Heart left ventricle (tissue), 13 donors: ENCODE data around the gene SAPCD1.

Experiments used
- POLR2A ChIP-seq, 2 donors: fragments of 450-650 bp; IDR thresholded peaks; one replicate each; pipeline ENCODE4 v1.6.1; 2017; ENCODE audit warnings: antibody characterized with exemption in 2 of 2, mild to moderate bottlenecking in 2 of 2, moderate library complexity in 2 of 2
- TF ChIP-seq, protein P1 (sequence below), 12 donors: fragments of 200-600 bp; sonication (generic) in 4 of 12; IDR thresholded peaks; one replicate each; pipeline versions ENCODE4 v1.5.0 to v1.8.0; 2018 to 2022; ENCODE audit warnings: antibody characterized with exemption in 12 of 12, mild to moderate bottlenecking in 5 of 12
- donor health status: ischemic (EF 13 %, LVEDD 7.1; RV severe dilation, severe dysfunction).
- donor health status: DM: no; HTN: yes; CAD: no.
- donor health status: DM: no; HTN: no; CAD: no.
- donor health status: ischemic (EF 25% LVEDD 6.9; RV normal size, moderate dysfunction).
- donor health status: ischemic (EF 25% LVEDD 5.7; RV mildly dilated, moderate dysfunction).
- donor health status: ischemic (EF 35%, LVEDD 5.7; RV mildly dilated, moderate dysfunction).
- donor health status: nonischemic (EF 11% LVEDD 7.7; RV severe dilation, severe dysfunction).
- donor health status: DM: yes; HTN: yes; CAD: no.
- donor health status: PGD.
- donor health status: ischemic (EF 29% LVEDD 5.4; RV normal size, mild dysfunction).
- donor health status: nonischemic (EF 23%, LVEDD 6.1; RV moderate dilation, normal function).

DNA sequence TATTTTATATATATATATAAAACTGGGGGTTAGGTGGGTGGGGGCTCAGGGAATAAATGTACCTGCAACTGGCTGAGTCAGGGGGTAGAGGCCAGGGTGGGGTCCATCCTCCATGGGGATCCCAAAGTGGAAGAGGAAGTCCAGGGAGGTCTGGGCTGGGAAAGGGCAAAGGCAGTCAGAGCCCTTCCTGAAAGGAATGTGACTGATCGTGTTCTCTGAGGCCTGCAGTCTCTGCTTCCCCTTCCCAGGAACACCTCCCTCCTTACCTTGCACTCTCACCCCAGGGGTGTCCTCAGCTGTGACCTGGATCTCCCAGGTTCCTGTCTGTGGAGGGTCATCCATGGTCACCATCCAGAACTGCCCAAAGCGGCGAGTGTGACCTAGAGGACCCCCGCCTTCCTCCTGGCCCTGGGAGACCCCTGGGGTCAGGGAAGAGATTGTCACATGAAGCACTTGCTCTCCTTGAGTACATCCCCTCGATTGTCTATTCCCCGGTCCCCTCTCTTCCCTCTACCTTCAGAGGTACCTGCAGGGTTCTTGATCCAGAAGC is 4.7 kb downstream of the SAPCD1 start:
- TF ChIP-seq POLR2A (IDR thresholded peaks at IDR 0.05) = no peak
- TF ChIP-seq, protein P1, sequence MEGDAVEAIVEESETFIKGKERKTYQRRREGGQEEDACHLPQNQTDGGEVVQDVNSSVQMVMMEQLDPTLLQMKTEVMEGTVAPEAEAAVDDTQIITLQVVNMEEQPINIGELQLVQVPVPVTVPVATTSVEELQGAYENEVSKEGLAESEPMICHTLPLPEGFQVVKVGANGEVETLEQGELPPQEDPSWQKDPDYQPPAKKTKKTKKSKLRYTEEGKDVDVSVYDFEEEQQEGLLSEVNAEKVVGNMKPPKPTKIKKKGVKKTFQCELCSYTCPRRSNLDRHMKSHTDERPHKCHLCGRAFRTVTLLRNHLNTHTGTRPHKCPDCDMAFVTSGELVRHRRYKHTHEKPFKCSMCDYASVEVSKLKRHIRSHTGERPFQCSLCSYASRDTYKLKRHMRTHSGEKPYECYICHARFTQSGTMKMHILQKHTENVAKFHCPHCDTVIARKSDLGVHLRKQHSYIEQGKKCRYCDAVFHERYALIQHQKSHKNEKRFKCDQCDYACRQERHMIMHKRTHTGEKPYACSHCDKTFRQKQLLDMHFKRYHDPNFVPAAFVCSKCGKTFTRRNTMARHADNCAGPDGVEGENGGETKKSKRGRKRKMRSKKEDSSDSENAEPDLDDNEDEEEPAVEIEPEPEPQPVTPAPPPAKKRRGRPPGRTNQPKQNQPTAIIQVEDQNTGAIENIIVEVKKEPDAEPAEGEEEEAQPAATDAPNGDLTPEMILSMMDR (IDR thresholded peaks at IDR 0.05) = no peak
